ENCODE data around the gene MRPL38. TPM values are rescaled to one million over a fixed set of nuclear protein-coding genes. Genes with fewer than 3 reads are reported as not detected.

Gene MRPL38
- total RNA-seq, 2 donors from 2014 or later, result 103 to 118 TPM

DNA sequence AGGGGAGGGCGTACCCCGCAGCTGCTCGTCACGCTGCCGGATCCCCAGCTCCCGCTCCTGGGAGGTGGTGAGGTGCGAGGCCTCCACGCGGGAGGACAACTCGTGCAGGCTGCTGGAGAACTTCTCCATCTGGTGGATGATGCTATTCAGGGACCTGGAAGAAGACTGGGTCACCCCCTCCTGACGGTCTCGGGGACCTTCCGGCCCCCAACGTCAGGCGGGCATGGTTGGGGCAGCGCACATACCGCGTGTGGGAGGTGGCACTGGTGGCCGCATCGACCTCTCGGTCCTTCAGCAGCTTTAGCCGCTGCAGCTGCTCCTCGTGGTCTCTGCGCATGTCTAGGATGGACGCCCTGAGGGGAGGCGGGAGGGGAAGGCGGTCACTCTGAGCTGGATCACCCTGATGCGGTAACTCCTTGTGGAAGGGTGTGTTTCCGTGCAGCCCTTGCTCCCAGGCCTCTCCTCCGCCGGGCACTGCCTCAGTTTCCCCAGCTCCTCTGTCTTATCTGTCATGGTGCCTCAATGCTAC, 13.3 kb upstream of the MRPL38 start:
- Histone ChIP-seq H3K4me1 (ENCODE audit: control insufficient read depth, insufficient read depth, low read length) (no peaks in the 10 kb centered on the region), H3K9ac (ENCODE audit: extremely low read depth, low read length, poor library complexity, severe bottlenecking) (no peak overlapping the region), H3K36me3 (ENCODE audit: control insufficient read depth, insufficient read depth, low read length) (no peaks in the 10 kb centered on the region), H3K27ac (ENCODE audit: low read depth, low read length) (no peak overlapping the region), H3K27me3 (ENCODE audit: control insufficient read depth, insufficient read depth, low read length, poor library complexity, severe bottlenecking) (no peaks in the 10 kb centered on the region), H3K9me3 (ENCODE audit: control insufficient read depth, low read length) (no peaks in the 10 kb centered on the region), H3K4me3 (ENCODE audit: low read length) (no peak overlapping the region)
- H3K4me1 Mint-ChIP-seq, result no peaks in the 10 kb centered on the region
- no peaks in the 10 kb centered on the region for H3K9me3 Mint-ChIP-seq
- WGBS, 2 experiments (ENCODE audit: insufficient coverage in 1 of 2, insufficient read length in 1 of 2), result 94% methylated on average over 27 to 31 of the region's 31 CpGs
- TF ChIP-seq, protein P1, sequence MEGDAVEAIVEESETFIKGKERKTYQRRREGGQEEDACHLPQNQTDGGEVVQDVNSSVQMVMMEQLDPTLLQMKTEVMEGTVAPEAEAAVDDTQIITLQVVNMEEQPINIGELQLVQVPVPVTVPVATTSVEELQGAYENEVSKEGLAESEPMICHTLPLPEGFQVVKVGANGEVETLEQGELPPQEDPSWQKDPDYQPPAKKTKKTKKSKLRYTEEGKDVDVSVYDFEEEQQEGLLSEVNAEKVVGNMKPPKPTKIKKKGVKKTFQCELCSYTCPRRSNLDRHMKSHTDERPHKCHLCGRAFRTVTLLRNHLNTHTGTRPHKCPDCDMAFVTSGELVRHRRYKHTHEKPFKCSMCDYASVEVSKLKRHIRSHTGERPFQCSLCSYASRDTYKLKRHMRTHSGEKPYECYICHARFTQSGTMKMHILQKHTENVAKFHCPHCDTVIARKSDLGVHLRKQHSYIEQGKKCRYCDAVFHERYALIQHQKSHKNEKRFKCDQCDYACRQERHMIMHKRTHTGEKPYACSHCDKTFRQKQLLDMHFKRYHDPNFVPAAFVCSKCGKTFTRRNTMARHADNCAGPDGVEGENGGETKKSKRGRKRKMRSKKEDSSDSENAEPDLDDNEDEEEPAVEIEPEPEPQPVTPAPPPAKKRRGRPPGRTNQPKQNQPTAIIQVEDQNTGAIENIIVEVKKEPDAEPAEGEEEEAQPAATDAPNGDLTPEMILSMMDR (conservative IDR thresholded peaks at IDR 0.05), result no peak
- no peak overlapping the region for H3K27ac Mint-ChIP-seq
- no peaks in the 10 kb centered on the region for H3K27me3 Mint-ChIP-seq (ENCODE audit: insufficient read depth)
- peaks cover 30% of the 10 kb centered on the region for H3K36me3 Mint-ChIP-seq (ENCODE audit: low read depth)
- DNase-seq, result no peak
- no peak overlapping the region for H3K4me3 Mint-ChIP-seq

DNA sequence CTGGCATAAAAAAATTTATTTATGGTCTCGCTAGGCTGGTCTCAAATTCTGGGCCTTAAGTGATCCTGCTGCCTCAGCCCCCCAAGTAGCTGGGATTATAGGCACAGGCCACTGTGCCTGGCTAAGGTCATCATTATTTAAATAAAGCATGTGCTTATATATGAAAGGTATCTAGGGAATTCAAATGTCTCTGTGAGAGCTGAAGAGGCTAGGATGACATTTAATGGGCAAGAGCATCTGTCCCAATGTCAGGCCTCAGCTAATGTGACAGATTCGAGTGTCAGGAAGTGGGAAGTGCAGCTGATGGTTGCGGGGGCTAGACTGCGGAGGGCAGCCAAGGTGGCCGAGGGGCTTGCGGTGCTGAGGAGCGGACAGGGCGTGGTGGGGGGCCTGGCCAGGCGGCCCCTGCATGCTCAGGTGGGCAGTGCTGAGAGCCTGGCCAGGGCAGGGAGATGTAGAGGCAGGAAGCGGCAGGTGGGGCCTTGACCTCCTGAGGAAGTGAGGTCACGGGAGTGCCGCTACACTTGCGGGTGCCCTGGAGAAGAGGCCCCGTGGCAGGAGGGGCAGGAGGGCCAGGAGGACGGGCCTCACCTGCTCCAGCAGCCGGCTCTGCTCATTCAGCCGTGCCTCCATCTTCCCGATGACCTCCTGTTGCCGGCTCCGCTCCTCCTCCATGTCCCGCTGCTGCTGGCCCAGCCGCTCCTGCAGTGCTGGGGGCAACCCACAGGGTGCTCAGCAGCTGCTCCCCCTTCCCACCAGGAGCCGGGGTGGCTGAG, 12.6 kb upstream of the MRPL38 start:
- DNase-seq, result no peak
- no peaks in the 10 kb centered on the region for H3K27me3 ChIP-seq (ENCODE audit: control insufficient read depth, insufficient read depth, low read length, poor library complexity, severe bottlenecking)
- Mint-ChIP-seq H3K27ac (no peak overlapping the region), H3K36me3 (ENCODE audit: low read depth) (peaks cover 26% of the 10 kb centered on the region), H3K4me1 (no peaks in the 10 kb centered on the region), H3K9me3 (no peaks in the 10 kb centered on the region), H3K27me3 (ENCODE audit: insufficient read depth) (no peaks in the 10 kb centered on the region), H3K4me3 (no peak overlapping the region)
- no peak overlapping the region for H3K4me3 ChIP-seq (ENCODE audit: low read length)
- peaks cover 2% of the 10 kb centered on the region for H3K36me3 ChIP-seq (ENCODE audit: control insufficient read depth, insufficient read depth, low read length)
- TF ChIP-seq, protein P1 (conservative IDR thresholded peaks at IDR 0.05), result no peak
- H3K9ac ChIP-seq (ENCODE audit: extremely low read depth, low read length, poor library complexity, severe bottlenecking), result no peak overlapping the region
- 91 to 94% methylated on average over 12 to 23 of the region's 23 CpGs for WGBS, 2 experiments (ENCODE audit: insufficient coverage in 1 of 2, insufficient read length in 1 of 2)
- H3K27ac ChIP-seq (ENCODE audit: low read depth, low read length), result no peak overlapping the region
- no peaks in the 10 kb centered on the region for H3K4me1 ChIP-seq (ENCODE audit: control insufficient read depth, insufficient read depth, low read length)
- H3K9me3 ChIP-seq (ENCODE audit: control insufficient read depth, low read length), result no peaks in the 10 kb centered on the region

DNA sequence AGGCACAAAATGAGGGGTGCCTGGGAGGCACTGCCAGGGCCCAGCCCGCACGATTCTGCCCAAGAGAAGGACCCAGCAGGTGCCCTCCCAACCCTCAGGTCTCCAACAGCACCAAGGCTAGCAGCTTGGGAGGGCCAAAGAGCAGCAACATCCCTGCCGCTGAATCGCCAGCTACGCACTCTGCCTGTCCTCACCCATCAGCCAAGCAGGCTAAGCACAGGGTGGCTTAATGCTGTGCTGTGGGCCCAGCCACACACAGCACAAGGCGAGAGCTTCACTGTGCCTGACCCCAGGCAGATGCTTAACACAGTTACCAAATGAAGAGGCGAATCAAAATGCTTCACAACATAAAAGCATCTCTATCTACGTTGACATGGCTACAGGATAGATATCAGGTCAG, 10.6 kb upstream of the MRPL38 start:
- Histone ChIP-seq H3K27ac (ENCODE audit: low read depth, low read length) (no peak overlapping the region), H3K27me3 (ENCODE audit: control insufficient read depth, insufficient read depth, low read length, poor library complexity, severe bottlenecking) (no peaks in the 10 kb centered on the region), H3K4me1 (ENCODE audit: control insufficient read depth, insufficient read depth, low read length) (peaks cover 7% of the 10 kb centered on the region), H3K36me3 (ENCODE audit: control insufficient read depth, insufficient read depth, low read length) (peaks cover 10% of the 10 kb centered on the region), H3K9me3 (ENCODE audit: control insufficient read depth, low read length) (no peaks in the 10 kb centered on the region), H3K9ac (ENCODE audit: extremely low read depth, low read length, poor library complexity, severe bottlenecking) (no peak overlapping the region), H3K4me3 (ENCODE audit: low read length) (no peak overlapping the region)
- DNase-seq, result no peak
- 82 to 88% methylated on average over 8 of the region's 8 CpGs for whole genome bisulfite sequencing, 2 experiments (ENCODE audit: insufficient coverage in 1 of 2, insufficient read length in 1 of 2)
- Mint-ChIP-seq H3K27me3 (ENCODE audit: insufficient read depth) (no peaks in the 10 kb centered on the region), H3K9me3 (no peaks in the 10 kb centered on the region), H3K4me1 (no peaks in the 10 kb centered on the region), H3K4me3 (no peak overlapping the region), H3K27ac (no peak overlapping the region), H3K36me3 (ENCODE audit: low read depth) (peaks cover 25% of the 10 kb centered on the region)
- TF ChIP-seq, protein P1 (conservative IDR thresholded peaks at IDR 0.05), result no peak

Data from endodermal cell (in vitro differentiated cells).